SH-SY5Y (cell line): ENCODE data around the gene TBC1D22A.

Experiments used
- GATA2 ChIP-seq: IDR thresholded peaks from 2 replicates; pipeline ENCODE4 v1.6.1; 2011; ENCODE audit warnings: mild to moderate bottlenecking, low read depth, low read length
- GATA3 ChIP-seq: IDR thresholded peaks from 2 replicates; pipeline ENCODE4 v1.6.1; 2011; ENCODE audit warnings: low read depth, mild to moderate bottlenecking, low read length, moderate library complexity

The TBC1D22A gene

GRCh38 chr22:46845296-46846149 is 83.1 kb downstream of the TBC1D22A start:
- TF ChIP-seq GATA3 (no peak), GATA2 (no peak)

- TF ChIP-seq GATA2: no peak
- TF ChIP-seq GATA3: no peak
Observed at GRCh38 chr22:46846150-46846831, 83.8 kb downstream of the TBC1D22A start.

DNA sequence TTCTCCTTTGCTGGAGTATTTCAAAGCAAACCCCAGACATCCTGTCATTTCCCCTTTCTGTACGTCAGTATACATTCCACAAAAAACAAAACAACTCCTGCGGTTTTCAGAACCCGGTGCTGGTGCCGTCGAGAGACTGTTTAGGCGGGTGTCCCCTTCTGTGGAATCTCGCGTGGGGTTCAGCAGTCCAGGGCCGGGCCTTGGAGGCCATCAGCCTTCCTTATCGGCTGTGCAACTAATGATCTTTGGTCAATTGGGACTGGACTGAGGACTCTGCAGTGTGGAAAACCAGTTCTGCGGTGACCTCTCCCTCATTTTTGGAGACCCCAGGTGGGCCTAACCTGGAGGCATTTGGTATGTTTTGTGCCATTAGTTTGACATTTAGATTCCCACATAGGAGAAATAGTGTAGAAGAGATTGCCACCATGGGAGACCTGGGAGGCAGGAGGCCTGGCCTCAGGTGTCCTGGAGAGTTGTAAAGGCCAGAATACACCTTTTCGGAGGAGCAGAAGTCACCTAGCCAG is 84.4 kb downstream of the TBC1D22A start:
- TF ChIP-seq GATA2: no peak
- no peak for TF ChIP-seq GATA3

GRCh38 chr22:46848197-46848596 is 85.7 kb downstream of the TBC1D22A start:
- no peak for TF ChIP-seq GATA3
- no peak for TF ChIP-seq GATA2

GRCh38 chr22:46849101-46849500 is 86.7 kb downstream of the TBC1D22A start:
- TF ChIP-seq GATA3 (no peak), GATA2 (no peak)

DNA sequence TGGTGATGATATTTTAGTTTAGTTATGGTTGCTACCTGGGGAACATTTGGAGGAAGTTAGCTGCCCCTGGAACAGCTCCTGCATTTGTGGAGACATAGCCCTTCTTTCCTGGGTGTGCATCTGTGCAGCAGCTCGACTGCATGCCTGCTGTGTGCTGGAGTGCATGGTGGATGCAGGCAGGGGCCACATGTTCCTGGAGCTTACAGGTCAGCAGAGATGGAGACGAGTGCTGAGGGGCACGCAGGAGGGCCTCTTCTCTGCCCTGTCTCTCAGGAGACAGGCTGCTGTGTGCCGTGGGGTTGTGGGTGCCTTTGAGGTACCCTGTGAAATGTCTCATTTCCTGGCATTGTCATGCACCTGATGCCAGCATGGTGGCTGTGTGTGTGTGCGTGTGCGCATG is 87.5 kb downstream of the TBC1D22A start:
- TF ChIP-seq GATA2 (no peak), GATA3 (no peak)

DNA sequence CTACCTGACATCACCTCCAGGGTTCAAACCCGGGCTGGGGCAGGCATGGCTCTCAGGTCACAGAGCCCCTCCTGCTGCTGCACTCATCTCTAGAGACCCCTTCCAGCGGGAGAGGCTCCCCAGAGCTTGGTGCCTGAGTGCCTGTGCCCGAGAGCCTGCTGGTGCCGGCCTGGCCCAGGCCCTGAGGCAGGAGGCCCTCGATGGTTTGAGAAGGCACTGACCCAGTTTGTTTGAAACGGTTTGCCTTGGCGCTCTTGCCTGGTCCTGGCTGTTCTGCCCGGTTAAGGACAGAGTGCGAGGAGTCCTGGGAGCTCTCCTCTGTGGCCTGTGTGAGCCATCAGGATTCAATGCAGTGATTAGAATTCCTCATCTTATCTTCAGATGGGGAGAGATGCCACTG is 88.9 kb downstream of the TBC1D22A start:
- no peak for TF ChIP-seq GATA3
- TF ChIP-seq GATA2: no peak

DNA sequence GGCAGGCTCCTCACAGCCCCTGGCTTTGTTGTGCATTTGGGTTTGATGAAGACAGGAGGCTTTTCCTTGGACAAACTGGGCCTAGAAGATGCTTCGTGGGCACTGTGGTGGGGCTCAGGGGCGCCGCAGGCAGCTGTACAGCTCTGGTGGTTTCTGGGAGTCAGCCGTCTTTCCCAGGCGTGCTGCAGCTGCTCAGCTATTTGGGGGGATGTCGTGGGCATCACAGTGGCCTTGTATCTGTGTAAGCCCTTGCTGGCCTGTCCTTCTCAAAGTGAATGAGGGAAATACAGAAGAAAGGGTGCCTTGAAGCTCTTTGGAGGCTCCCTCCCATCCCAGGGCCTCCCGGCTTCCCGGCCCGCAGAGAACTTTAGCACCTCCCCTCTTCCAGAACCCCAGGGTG is 89.5 kb downstream of the TBC1D22A start:
- TF ChIP-seq GATA2: no peak
- TF ChIP-seq GATA3: no peak

DNA sequence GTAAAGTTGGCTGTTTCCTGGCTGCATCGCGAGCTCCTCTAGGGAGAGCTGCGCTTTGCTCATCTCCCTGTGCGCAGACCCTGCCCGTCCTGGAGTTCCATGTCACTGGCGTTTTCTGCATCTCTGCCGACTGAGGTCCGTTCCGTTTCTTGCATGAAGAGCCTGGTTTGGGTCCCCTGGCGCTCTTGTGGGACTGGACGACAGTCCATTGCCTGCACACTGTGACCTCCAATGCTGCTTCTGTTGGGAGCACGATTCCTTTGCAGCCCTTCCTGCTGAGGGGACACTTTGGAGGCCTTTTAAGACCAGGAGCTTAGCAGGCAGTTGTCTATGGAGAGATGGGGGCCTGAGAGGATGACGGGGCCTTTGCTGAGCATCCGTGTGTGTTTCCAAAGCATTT is 90.3 kb downstream of the TBC1D22A start:
- TF ChIP-seq GATA3 (no peak), GATA2 (no peak)

DNA sequence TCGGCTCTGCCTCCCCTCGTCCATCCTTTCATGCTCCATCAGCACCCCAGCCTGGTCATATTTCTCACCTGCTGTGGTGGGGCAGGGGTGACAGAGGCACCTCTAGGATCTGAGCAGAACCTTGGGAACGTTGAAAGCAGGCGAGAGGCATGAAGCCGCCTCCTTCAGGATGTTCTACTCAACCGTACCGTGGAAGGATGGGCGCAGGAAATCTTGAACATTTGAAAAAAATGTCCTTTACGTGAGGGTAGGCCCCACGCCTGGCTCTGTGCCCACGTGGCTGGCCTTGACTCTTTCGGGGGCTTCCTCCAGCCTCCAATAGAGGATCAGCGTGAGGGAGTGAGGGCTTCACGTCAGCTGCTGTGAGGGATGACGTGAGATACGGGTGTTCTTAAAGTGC is 90.7 kb downstream of the TBC1D22A start:
- TF ChIP-seq GATA3 (no peak), GATA2 (no peak)

DNA sequence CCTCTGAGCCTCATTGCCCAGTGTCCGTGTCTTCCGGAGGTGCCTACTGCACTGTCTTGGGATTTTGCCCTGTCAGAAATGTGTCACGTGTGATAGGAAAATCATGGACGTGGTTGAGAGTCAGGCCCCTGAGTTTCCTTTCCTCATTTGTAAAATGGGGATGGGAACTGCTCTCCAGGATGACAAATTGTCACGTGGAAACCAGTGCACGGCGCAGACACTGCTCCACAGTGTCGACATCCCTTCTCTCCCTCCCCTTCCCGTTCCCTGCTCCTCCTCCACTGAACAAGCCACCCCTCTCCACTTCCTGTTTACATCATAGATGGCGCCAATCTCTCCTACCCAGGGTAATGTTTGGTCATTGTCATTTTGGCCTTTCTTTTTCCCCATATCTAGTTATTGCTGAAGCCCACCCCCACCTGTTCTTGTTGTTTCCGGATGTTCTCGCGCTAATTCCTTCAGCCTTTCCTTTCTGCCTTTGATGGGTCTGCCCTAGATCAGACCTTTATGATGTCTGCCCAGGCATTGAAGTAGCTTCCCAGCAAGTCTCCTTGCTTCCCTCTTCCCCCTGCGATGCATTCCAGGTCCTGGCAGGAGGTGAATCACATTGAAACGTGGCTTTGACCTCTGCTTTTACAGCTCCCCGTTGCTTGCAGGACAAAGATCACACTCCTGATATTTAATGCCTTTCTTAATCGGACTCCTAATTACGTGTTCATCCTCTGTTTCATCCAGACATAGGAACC is 91.8 kb downstream of the TBC1D22A start:
- TF ChIP-seq GATA3: no peak
- TF ChIP-seq GATA2: no peak

DNA sequence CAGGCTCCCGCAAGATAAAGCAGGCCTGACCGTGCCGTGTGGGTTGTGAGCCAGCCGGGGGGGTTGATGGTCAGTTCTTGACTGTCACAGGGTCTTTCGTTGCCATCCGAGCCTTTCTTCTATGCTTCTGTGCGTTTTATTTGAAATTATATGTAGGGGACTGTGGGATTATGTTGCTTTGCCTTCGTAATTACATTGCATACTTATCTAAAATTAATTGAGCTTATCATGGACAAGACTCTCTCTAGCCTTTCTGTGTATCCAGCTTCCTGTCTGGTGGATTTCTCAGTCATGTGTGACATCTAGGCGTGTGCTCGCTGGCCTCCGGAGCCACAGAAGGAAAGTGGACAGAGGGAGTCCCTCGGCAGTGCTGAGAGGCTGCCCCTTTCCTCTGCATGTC is 93.2 kb downstream of the TBC1D22A start:
- TF ChIP-seq GATA3 (no peak), GATA2 (no peak)

- TF ChIP-seq GATA3 (no peak), GATA2 (no peak)
Observed at GRCh38 chr22:46856661-46857060, 94.2 kb downstream of the TBC1D22A start.

- TF ChIP-seq GATA2: no peak
Observed at GRCh38 chr22:46857142-46857884, 94.9 kb downstream of the TBC1D22A start.

DNA sequence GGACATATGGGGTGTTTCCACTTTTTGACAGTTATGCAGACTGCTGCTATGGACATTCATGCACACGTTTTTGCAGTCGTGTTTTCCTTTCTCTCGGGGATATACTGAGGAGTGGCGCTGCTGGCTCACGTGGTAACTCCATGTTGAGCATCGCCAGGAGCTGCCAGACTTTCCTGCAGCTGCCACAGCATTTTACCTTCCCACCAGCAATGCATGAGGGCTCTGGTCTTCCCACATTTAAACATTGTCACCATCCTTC is 95.4 kb downstream of the TBC1D22A start:
- TF ChIP-seq GATA2 (no peak), GATA3 (no peak)

DNA sequence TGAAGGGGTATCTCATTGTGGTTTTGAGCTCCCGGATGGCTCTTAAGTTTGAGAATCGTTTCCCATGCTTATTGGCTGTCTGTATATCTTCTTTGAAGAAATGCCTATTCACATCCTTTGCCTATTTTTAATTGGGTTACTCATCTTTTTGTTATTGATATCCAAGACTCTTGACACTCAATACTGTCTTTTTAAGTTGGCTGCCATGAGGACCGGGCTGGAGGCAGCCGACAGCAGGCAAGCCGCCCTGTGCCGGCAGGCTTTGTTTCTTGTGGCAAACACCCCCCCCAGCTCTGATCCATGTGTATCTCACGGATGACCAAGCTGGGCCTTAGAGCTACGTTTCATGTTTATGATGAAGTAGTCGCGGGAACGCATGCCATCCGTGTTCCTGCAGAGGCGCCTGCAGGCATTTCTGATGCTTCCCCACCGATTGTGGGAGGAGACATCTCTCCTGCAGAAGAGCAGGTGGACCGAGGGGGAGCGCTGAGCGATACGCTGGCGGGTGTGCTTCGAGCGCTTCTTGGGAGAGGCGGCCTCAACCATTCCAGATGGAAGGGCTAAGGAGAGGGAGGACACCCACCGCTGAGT is 95.8 kb downstream of the TBC1D22A start:
- TF ChIP-seq GATA2 (no peak), GATA3 (no peak)
